HG03045 (cell line): Measurements from ENCODE around the gene PGLYRP1.

Experiments
- ATAC-seq: cut with Tn5 transposase; IDR thresholded peaks from one replicate; pipeline ENCODE4 v1.9.1; 2021; ENCODE audit warnings: mild to moderate bottlenecking, moderate library complexity; ENCODE audit not compliant: unreplicated experiment

The PGLYRP1 gene

GRCh38 chr19:46022431-46023310, at the start of gene PGLYRP1:
PGLYRP1 (minus strand) TSS chr19:46023053; CDS start chr19:46023021, 32 bp downstream.
- no peak for ATAC-seq

- ATAC-seq = no peak
These were observed 47.0 kb upstream of the PGLYRP1 start for GRCh38 chr19:46069806-46070341.

- ATAC-seq = no peak
These were observed 45.7 kb upstream of the PGLYRP1 start for GRCh38 chr19:46068345-46069258.

GRCh38 chr19:46067691-46068090, 44.8 kb upstream of the PGLYRP1 start:
- ATAC-seq = no peak

GRCh38 chr19:46066471-46066870, 43.6 kb upstream of the PGLYRP1 start:
- ATAC-seq = no peak

GRCh38 chr19:46065486-46066071, 42.7 kb upstream of the PGLYRP1 start:
- no peak for ATAC-seq

GRCh38 chr19:46063201-46063600, 40.3 kb upstream of the PGLYRP1 start:
- no peak for ATAC-seq

- no peak for ATAC-seq
These were observed 37.2 kb upstream of the PGLYRP1 start for GRCh38 chr19:46060012-46060411.

- ATAC-seq = no peak
These were observed 35.9 kb upstream of the PGLYRP1 start for GRCh38 chr19:46058778-46059177.

- ATAC-seq = no peak
These were observed 33.7 kb upstream of the PGLYRP1 start for GRCh38 chr19:46056536-46056935.

GRCh38 chr19:46052896-46053295, 30.0 kb upstream of the PGLYRP1 start:
- no peak for ATAC-seq

GRCh38 chr19:46049597-46049996, 26.7 kb upstream of the PGLYRP1 start:
- no peak for ATAC-seq

GRCh38 chr19:46043519-46043918, 20.7 kb upstream of the PGLYRP1 start:
- ATAC-seq = no peak

- no peak for ATAC-seq
These were observed 19.5 kb upstream of the PGLYRP1 start for GRCh38 chr19:46042252-46042883.

GRCh38 chr19:46040952-46041500, 18.2 kb upstream of the PGLYRP1 start, which contains the start of gene IGFL4:
IGFL4 (minus strand) TSS chr19:46041002; CDS start chr19:46040962, 40 bp downstream.
- no peak for ATAC-seq

GRCh38 chr19:46040125-46040524, 17.3 kb upstream of the PGLYRP1 start:
- no peak for ATAC-seq

GRCh38 chr19:46036744-46037128, 13.9 kb upstream of the PGLYRP1 start:
- no peak for ATAC-seq

GRCh38 chr19:46035986-46036743, 13.3 kb upstream of the PGLYRP1 start:
- ATAC-seq = no peak

- no peak for ATAC-seq
These were observed 12.7 kb upstream of the PGLYRP1 start for GRCh38 chr19:46035546-46035945.
